ENCODE data around the gene IKZF3.

DNA sequence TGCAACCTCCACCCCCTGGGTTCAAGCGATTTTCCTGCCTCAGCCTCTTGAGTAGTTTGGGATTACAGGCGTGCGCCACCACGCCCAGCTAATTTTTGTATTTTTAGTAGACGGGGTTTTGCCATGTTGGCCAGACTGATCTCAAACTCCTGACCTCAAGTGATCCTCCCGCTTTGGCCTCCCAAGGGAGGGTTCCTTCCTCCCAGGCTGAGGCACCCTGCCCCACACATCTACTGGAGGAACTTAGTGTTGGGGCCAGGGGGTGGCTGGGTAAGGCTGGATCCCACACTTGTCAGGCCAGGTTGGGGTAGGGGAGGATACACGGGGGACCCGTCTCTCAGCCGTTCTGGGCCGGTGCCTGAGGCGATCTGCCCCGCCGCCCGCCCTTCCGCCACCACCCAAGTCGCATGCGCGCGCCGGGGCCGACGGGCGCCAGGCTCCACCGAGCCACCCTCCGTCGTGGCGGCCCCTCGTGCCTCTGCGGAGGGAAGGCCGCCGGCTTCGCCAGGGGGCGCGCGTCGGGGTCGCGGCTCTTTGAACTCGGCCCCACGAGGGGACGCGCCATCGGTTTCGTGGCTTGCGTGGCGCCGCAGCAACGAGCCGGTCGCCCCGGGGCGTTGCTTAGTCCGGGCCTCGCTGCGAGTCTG is 110.5 kb downstream of the IKZF3 start:
- no peak for TF ChIP-seq POLR2A (IDR thresholded peaks at IDR 0.05)
- TF ChIP-seq CTCF (IDR thresholded peaks at IDR 0.05), result no peak
- no peak for TF ChIP-seq EP300 (IDR thresholded peaks at IDR 0.05)
